ENCODE measurements around the gene THRA. TPM values are rescaled to one million over a fixed set of nuclear protein-coding genes. Genes with fewer than 3 reads are reported as not detected.

Gene THRA
- total and polyA plus RNA-seq, 2 of the 8 experiments (the other 6 are each of a cell fraction or from before 2014, with no cell fraction given): 6.4 to 10.2 TPM

DNA sequence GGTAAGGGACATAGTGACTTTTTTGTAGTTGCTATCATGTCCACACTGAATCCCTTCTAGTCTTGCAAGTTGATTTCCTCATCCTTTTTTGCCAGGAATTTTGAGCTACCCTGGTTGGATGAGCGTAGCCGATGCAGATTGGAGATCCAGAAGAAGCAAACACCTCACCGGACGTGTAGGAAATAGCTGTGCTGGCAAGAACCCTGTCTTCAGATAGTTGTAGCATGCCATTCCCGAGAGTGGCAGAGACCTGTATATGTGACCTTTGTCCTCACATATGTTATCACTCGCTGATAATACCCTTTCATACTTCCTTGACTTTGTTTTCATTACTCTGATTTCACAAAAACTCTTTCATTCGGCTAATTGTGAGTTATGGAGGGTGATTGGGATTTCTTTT lies 71.4 kb downstream of the THRA start:
- Histone ChIP-seq H3K23ac (ENCODE audit: insufficient read length) (no peak overlapping the region), H3K56ac (replicated peaks; ENCODE audit: insufficient read length, low read depth, low read length) (no peak overlapping the region), H4K20me1 (replicated peaks in 1 of 2; ENCODE audit: control insufficient read depth in 1 of 2, insufficient read depth in 2 of 2, low read length in 2 of 2) (peaks cover 0 to 2% of the 10 kb centered on the region in 2 experiments), H2BK12ac (ENCODE audit: low read depth, low read length) (no peak overlapping the region), H3K27ac (ENCODE audit: low read depth, low read length) (no peak overlapping the region), H3K14ac (ENCODE audit: insufficient read length) (no peak overlapping the region), H3K4me1 (replicated peaks in 1 of 4; ENCODE audit: control insufficient read depth in 3 of 4, insufficient read depth in 4 of 4, low read length in 3 of 4) (no peaks in the 10 kb centered on the region), H2BK120ac (replicated peaks; ENCODE audit: low read depth, low read length) (no peak overlapping the region), H2BK15ac (ENCODE audit: low read length) (no peak overlapping the region), H3K79me1 (ENCODE audit: low read depth, low read length) (no peaks in the 10 kb centered on the region), H3K4me3 (ENCODE audit: extremely low read depth in 1 of 4, insufficient read depth in 2 of 4, low read depth in 3 of 4, low read length in 4 of 4) (no peak overlapping the region), H4K8ac (ENCODE audit: extremely low read depth, insufficient read depth, low read length) (no peak overlapping the region), H4K5ac (ENCODE audit: insufficient read length, low read depth, low read length) (no peak overlapping the region), H3K36me3 (ENCODE audit: control insufficient read depth in 2 of 4, insufficient read depth in 4 of 4, low read length in 3 of 4) (peaks cover 34 to 75% (median 61%) of the 10 kb centered on the region in 4 experiments), H3K79me2 (ENCODE audit: control insufficient read depth in 1 of 2, insufficient read depth in 2 of 2, low read length in 2 of 2) (peaks cover 0 to 11% of the 10 kb centered on the region in 2 experiments; a peak in 1 of 4 replicates), H2BK5ac (ENCODE audit: low read depth, low read length) (no peak overlapping the region), H3K23me2 (ENCODE audit: low read depth, low read length) (no peaks in the 10 kb centered on the region; the same call in 1 of the 2 replicates), H2AFZ (ENCODE audit: low read length) (no peak overlapping the region), H3K9ac (replicated peaks in 1 of 4; ENCODE audit: extremely low read depth in 1 of 4, low read depth in 3 of 4, low read length in 3 of 4) (no peak overlapping the region), H3K4ac (replicated peaks; ENCODE audit: insufficient read length, low read depth, low read length) (no peak overlapping the region), H3K4me2 (ENCODE audit: insufficient read depth in 1 of 2, low read depth in 2 of 2, low read length in 2 of 2) (no peak overlapping the region), H3K9me3 (ENCODE audit: insufficient read depth in 2 of 2, low read depth in 1 of 2, low read length in 1 of 2) (no peaks in the 10 kb centered on the region), H4K91ac (replicated peaks; ENCODE audit: insufficient read length, low read length) (no peak overlapping the region), H2AK5ac (ENCODE audit: low read depth, low read length) (no peak overlapping the region), H2BK20ac (ENCODE audit: low read length) (no peak overlapping the region), H3K27me3 (replicated peaks in 1 of 4; ENCODE audit: control insufficient read depth in 3 of 4, extremely low read depth in 1 of 4, insufficient read depth in 3 of 4, low read length in 3 of 4) (no peaks in the 10 kb centered on the region), H3K18ac (ENCODE audit: extremely low read depth, low read length) (no peak overlapping the region)
- FAIRE-seq (no peak), DNase-seq (ENCODE audit: low read depth in 1 of 2, low spot score in 2 of 2) (no peak)
- ChIA-PET POLR2A (ENCODE audit: partially characterized antibody) (interaction anchor here (1.0 to 4.6 kb wide), 9 partner anchors 9 to 43 kb away, joined by 3 to 35 read pairs (median 4); partner anchors contain the start of genes MSL1 and RAPGEFL1), CTCF (ENCODE audit: partially characterized antibody) (interaction anchor here (0.5 to 14.0 kb wide), 5 partner anchors 10 to 247 kb away, joined by 3 to 135 read pairs (median 8); no protein-coding TSS in a partner anchor)
- no peak for TF ChIP-seq SP2 (IDR thresholded peaks at IDR 0.05; ENCODE audit: low read length)
- TF ChIP-seq JUND (IDR thresholded peaks at IDR 0.05; ENCODE audit: low read length): no peak
- no peak for TF ChIP-seq EP300 (IDR thresholded peaks at IDR 0.05; ENCODE audit: borderline replicate concordance in 1 of 2, low read depth in 2 of 2, low read length in 2 of 2)
- no peak for TF ChIP-seq SUZ12 (IDR thresholded peaks at IDR 0.05; ENCODE audit: low read length)
- TF ChIP-seq RNF2 (IDR thresholded peaks at IDR 0.05; ENCODE audit: borderline replicate concordance, low read depth, low read length, missing control alignments, poor library complexity, severe bottlenecking): no peak
- TF ChIP-seq KDM4A (IDR thresholded peaks at IDR 0.05; ENCODE audit: low read depth, low read length, severe bottlenecking): no peak
- WGBS, 2 experiments (ENCODE audit: extremely low coverage in 1 of 2, insufficient coverage in 1 of 2, insufficient read length in 1 of 2, insufficient replicate concordance in 2 of 2, low coverage in 1 of 2, low lambda C conversion rate in 2 of 2, missing lambda C conversion rate in 1 of 2): 92% methylated on average over 7 of the region's 7 CpGs; no CpG with 5 or more reads in 1 of the 2 experiments

Data from H1 (cell line).